Activated CD4-positive, alpha-beta T cell treated with anti-CD3 and anti-CD28 coated beads, Interleukin-2, amount 10 ng/mL, durations not matched to agents 7 days and 5 days (primary cell): ENCODE measurements around the gene CCDC88C. TPM values are rescaled to one million over a fixed set of nuclear protein-coding genes. Genes with fewer than 3 reads are reported as not detected.

Experiments
- CTCF ChIA-PET: fragments of 350-600 bp; sonication (Branson Sonifier 250); formaldehyde crosslinking; loops from one replicate; lab custom pipeline; 2021; ENCODE audit warnings: antibody characterized with exemption; lab: Charles Lee
- POLR2A ChIA-PET: fragments of 350-600 bp; sonication (Branson Sonifier 250); formaldehyde crosslinking; loops from one replicate; lab custom pipeline; 2021; ENCODE audit warnings: antibody characterized with exemption; lab: Charles Lee
- DNase-seq: peaks from one replicate; pipeline ENCODE4 v3.0.0-alpha.2; 2020
- H3K27ac Mint-ChIP-seq: one replicate; pipeline ENCODE4 v1.8.0; 2021; ENCODE audit warnings: mild to moderate bottlenecking, moderate library complexity, mixed read lengths
- H3K27me3 Mint-ChIP-seq: one replicate; pipeline ENCODE4 v1.8.0; 2021; ENCODE audit warnings: mixed read lengths
- H3K36me3 Mint-ChIP-seq: one replicate; pipeline ENCODE4 v1.8.0; 2021; ENCODE audit warnings: low read depth, mixed read lengths
- H3K4me1 Mint-ChIP-seq: one replicate; pipeline ENCODE4 v1.8.0; 2021; ENCODE audit warnings: mixed read lengths
- H3K4me3 Mint-ChIP-seq: one replicate; pipeline ENCODE4 v1.8.0; 2021; ENCODE audit warnings: mild to moderate bottlenecking, moderate library complexity, mixed read lengths
- H3K9me3 Mint-ChIP-seq: one replicate; pipeline ENCODE4 v1.8.0; 2021; ENCODE audit warnings: mixed read lengths
- total RNA-seq, 2 experiments: library from RNA; stranded (reverse); gene quantifications; one replicate each; pipeline ENCODE4 v1.2.3, GENCODE V29; 2021

The CCDC88C gene
- total RNA-seq, 2 experiments from 2014 or later = 187 to 193 TPM

DNA sequence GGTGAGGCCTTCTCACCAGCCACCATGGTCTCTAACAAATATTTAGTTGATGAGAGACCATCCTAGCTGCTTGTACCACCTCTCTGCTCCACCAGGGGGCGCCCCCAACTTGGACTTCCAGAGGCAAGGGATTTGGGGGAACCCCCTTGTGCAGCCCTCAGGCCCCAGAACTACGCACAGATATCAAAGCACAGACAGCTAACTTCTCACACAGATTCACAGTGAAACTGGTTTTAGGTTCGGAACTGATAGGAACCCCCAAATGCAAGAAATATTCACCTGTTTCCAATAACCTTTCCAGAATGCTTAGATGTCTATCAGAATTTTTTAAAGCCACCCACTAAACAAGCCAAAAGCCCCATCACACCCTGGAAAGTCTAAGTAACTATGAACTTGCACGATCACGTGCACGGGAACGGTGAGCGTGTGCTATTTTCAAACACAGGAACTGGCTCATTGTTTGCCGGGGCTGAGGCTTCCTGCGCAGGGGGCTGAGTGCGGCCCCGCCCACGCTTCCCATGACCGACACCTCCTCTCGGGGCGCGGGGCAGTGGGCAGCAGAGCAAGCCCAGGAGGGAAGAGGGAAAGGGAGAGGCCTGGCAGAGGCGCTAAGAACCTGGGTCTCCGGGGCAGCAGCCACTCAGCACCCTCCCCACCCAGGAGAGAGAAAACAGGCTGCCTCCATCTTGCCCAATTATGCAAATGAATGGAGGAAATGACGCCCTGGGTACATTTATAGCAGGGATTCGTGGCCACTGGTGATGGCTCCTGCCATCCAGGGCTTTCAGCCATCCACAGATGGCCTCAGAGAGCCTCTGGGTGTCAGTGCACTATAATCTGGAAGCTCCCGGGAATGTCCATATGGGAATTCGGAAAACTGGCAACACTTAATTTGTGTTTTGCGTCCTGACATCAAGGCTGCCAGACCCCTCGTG lies 93.7 kb downstream of the CCDC88C start:
- CTCF ChIA-PET = interaction anchor here (0.6 to 3.2 kb wide), 38 partner anchors 8 to 155 kb away, joined by 3 to 33 read pairs (median 5); partner anchors contain the start of gene CCDC88C
- Mint-ChIP-seq H3K27ac (peak overlapping the region; percentile 98), H3K36me3 (peaks cover 75% of the 10 kb centered on the region), H3K27me3 (no peaks in the 10 kb centered on the region), H3K9me3 (no peaks in the 10 kb centered on the region), H3K4me3 (peak overlapping the region; percentile 75), H3K4me1 (peaks cover 74% of the 10 kb centered on the region)
- POLR2A ChIA-PET = interaction anchor here (1.1 kb wide), 1 partner anchor 92 kb away, joined by 6 read pairs; no protein-coding TSS in a partner anchor
- peak; percentile 93 for DNase-seq

GRCh38 chr14:91323031-91323430 lies 94.6 kb downstream of the CCDC88C start:
- Mint-ChIP-seq H3K27me3 (no peaks in the 10 kb centered on the region), H3K4me3 (no peak overlapping the region), H3K9me3 (no peaks in the 10 kb centered on the region), H3K36me3 (peaks cover 81% of the 10 kb centered on the region), H3K4me1 (peaks cover 78% of the 10 kb centered on the region), H3K27ac (peak overlapping the region; percentile 98)
- CTCF ChIA-PET = interaction anchor here (0.6 to 3.2 kb wide), 30 partner anchors 8 to 155 kb away, joined by 3 to 33 read pairs (median 5); partner anchors contain the start of gene CCDC88C
- POLR2A ChIA-PET = interaction anchor here (1.1 kb wide), 1 partner anchor 93 kb away, joined by 6 read pairs; no protein-coding TSS in a partner anchor
- no peak for DNase-seq

- Mint-ChIP-seq H3K4me1 (peaks cover 79% of the 10 kb centered on the region), H3K36me3 (peaks cover 82% of the 10 kb centered on the region), H3K27ac (peak overlapping the region; percentile 98), H3K9me3 (no peaks in the 10 kb centered on the region), H3K27me3 (no peaks in the 10 kb centered on the region), H3K4me3 (no peak overlapping the region)
- ChIA-PET POLR2A (no interaction called here), CTCF (interaction anchor here (0.9 to 2.2 kb wide), 8 partner anchors 9 to 105 kb away, joined by 4 to 14 read pairs (median 6); no protein-coding TSS in a partner anchor)
- DNase-seq = no peak
Measured at GRCh38 chr14:91322623-91323022, 95.0 kb downstream of the CCDC88C start.

DNA sequence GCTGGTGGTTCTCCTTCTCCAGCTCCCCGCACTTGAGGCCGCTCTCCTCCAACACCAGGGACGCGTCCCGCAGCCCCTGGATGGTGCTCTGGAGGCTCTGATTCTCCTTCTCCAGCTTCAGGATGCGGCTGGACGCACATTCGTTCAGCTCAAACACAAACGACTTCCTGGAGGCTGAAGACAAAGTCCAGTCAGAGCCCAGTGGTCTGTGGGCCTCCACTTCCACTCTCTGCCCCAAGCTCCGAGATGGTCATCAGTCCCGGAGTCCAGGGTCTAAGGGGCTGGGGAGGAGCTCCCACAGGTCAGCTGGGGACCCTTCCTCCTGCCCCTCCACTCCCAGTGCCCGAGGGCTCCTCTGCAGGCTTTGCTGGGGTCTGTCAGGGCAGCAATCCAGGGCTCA lies 96.5 kb downstream of the CCDC88C start:
- H3K27me3 Mint-ChIP-seq = no peaks in the 10 kb centered on the region
- no peak for DNase-seq
- H3K9me3 Mint-ChIP-seq = no peaks in the 10 kb centered on the region
- no peak overlapping the region for H3K27ac Mint-ChIP-seq
- H3K4me3 Mint-ChIP-seq = no peak overlapping the region
- peaks cover 87% of the 10 kb centered on the region for H3K36me3 Mint-ChIP-seq
- ChIA-PET POLR2A (no interaction called here), CTCF (interaction anchor here (1.0 to 1.3 kb wide), 3 partner anchors 22 to 98 kb away, joined by 3 read pairs; no protein-coding TSS in a partner anchor)
- peaks cover 84% of the 10 kb centered on the region for H3K4me1 Mint-ChIP-seq

DNA sequence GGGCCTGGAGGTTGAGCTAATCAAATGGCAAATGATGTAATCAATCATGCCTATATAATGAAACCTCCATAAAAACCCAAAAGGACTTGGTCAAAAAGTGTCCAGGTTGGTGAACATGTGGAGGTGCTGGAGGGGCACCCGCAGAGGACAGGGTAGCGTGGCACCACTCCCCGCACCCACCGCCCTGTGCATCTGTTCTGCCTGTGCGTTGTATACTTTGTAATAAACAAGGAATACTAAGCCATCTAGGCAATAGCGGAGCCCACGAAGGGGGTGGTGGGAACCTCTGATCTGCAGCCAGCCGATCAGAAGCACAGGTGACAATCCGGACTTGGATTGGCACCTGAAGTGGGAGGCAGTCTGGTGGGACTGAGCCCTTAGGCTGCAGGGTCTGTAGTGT lies 97.4 kb downstream of the CCDC88C start:
- no peaks in the 10 kb centered on the region for H3K9me3 Mint-ChIP-seq
- H3K27me3 Mint-ChIP-seq = no peaks in the 10 kb centered on the region
- H3K36me3 Mint-ChIP-seq = peaks cover 87% of the 10 kb centered on the region
- POLR2A ChIA-PET = interaction anchor here (0.6 kb wide), 1 partner anchor 252 kb away, joined by 4 read pairs; no protein-coding TSS in a partner anchor
- no peak for DNase-seq
- H3K4me1 Mint-ChIP-seq = peaks cover 84% of the 10 kb centered on the region
- peak overlapping the region; percentile 50 for H3K27ac Mint-ChIP-seq
- CTCF ChIA-PET = interaction anchor here (0.6 to 1.6 kb wide), 4 partner anchors 8 to 80 kb away, joined by 3 read pairs; no protein-coding TSS in a partner anchor
- no peak overlapping the region for H3K4me3 Mint-ChIP-seq

DNA sequence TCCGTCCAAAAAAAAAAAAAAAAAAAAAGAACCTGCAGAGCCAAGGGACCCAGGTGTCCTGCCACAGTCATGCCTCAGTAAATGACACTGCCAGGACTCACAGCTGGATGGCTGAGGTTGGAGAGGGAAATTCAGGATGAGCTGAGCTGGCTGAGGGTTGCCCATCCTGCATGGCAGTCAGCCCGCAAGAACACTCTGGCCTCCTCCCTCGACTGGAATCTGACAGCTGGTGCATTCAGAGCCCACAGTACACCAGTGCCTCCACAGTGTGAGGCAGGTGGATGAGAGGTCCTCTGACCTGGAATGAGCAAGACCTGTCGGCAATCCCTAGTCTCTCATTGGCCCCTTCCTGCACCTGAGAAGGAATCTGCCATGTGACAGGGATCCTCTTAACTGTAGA lies 98.7 kb downstream of the CCDC88C start:
- peaks cover 84% of the 10 kb centered on the region for H3K4me1 Mint-ChIP-seq
- no peak for DNase-seq
- H3K9me3 Mint-ChIP-seq = no peaks in the 10 kb centered on the region
- POLR2A ChIA-PET = no interaction called here
- peak overlapping the region; percentile 63 for H3K27ac Mint-ChIP-seq
- no peaks in the 10 kb centered on the region for H3K27me3 Mint-ChIP-seq
- CTCF ChIA-PET = interaction anchor here (0.6 to 1.6 kb wide), 4 partner anchors 8 to 107 kb away, joined by 3 to 4 read pairs (median 3); no protein-coding TSS in a partner anchor
- H3K36me3 Mint-ChIP-seq = peaks cover 86% of the 10 kb centered on the region
- no peak overlapping the region for H3K4me3 Mint-ChIP-seq

- CTCF ChIA-PET = interaction anchor here (0.6 to 1.8 kb wide), 9 partner anchors 11 to 648 kb away, joined by 3 to 13 read pairs (median 4); no protein-coding TSS in a partner anchor
- Mint-ChIP-seq H3K9me3 (no peaks in the 10 kb centered on the region), H3K36me3 (peaks cover 87% of the 10 kb centered on the region), H3K4me1 (peaks cover 85% of the 10 kb centered on the region), H3K4me3 (peak overlapping the region; percentile 66), H3K27ac (peak overlapping the region; percentile 94), H3K27me3 (no peaks in the 10 kb centered on the region)
- peak; percentile 85 for DNase-seq
- POLR2A ChIA-PET = interaction anchor here (0.6 to 1.3 kb wide), 2 partner anchors 100 to 1379 kb away, joined by 3 read pairs; partner anchors contain the start of gene CCDC88C
Measured at GRCh38 chr14:91317381-91318308, 100.0 kb downstream of the CCDC88C start.

DNA sequence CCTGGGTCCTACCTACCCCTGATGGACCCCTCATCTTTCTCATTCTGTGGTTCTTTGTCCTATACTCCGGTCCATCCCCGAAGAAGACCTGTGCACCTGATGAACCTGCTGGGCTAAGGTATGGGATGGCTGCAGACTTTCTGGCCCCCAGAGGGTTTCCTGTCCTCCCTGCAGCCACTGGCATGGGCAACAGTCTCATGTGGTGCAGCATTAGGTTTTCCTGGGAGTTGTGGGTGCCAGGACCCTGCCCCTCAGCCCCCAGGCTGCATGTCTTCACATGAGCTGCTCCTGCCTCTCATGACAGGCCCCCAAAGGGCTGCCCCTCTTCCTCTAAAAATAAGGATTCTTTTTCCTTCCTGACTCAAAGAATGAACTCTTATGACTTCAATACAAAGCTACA lies 100.9 kb downstream of the CCDC88C start:
- H3K4me3 Mint-ChIP-seq = peak overlapping the region; percentile 66
- peak overlapping the region; percentile 94 for H3K27ac Mint-ChIP-seq
- POLR2A ChIA-PET = no interaction called here
- peaks cover 90% of the 10 kb centered on the region for H3K36me3 Mint-ChIP-seq
- no peaks in the 10 kb centered on the region for H3K27me3 Mint-ChIP-seq
- H3K4me1 Mint-ChIP-seq = peaks cover 84% of the 10 kb centered on the region
- H3K9me3 Mint-ChIP-seq = no peaks in the 10 kb centered on the region
- CTCF ChIA-PET = interaction anchor here (1.3 to 1.8 kb wide), 5 partner anchors 12 to 111 kb away, joined by 3 to 13 read pairs (median 5); no protein-coding TSS in a partner anchor
- no peak for DNase-seq

- Mint-ChIP-seq H3K27ac (peak overlapping the region; percentile 94), H3K4me3 (peak overlapping the region; percentile 74), H3K9me3 (no peaks in the 10 kb centered on the region), H3K27me3 (no peaks in the 10 kb centered on the region), H3K4me1 (peaks cover 90% of the 10 kb centered on the region), H3K36me3 (peaks cover 94% of the 10 kb centered on the region)
- ChIA-PET POLR2A (no interaction called here), CTCF (interaction anchor here (0.6 to 2.1 kb wide), 7 partner anchors 7 to 159 kb away, joined by 3 to 12 read pairs (median 3); partner anchors contain the start of gene CCDC88C)
- DNase-seq = peak; percentile 91
Measured at GRCh38 chr14:91315844-91316267, 101.8 kb downstream of the CCDC88C start.

DNA sequence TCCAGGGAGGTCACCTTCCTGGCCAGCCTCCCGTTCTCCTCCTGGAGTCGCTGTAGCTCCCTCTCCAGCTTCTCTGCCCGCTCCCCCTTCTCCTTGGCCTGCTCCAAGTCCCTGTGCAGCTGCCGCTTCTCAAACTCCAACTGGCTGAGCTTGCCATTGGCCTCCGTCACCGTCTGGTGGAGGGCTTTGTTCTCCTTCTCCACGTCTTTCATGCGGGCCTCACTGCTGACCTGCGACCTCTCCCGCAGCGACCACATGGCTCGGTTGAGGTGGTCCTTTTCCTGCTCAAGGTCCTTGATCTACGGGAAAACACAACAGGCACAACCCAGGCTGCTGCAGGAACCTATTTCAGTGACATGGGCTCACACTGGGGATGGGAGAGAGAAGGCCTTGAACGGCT lies 103.8 kb downstream of the CCDC88C start:
- peaks cover 89% of the 10 kb centered on the region for H3K4me1 Mint-ChIP-seq
- peaks cover 91% of the 10 kb centered on the region for H3K36me3 Mint-ChIP-seq
- no peaks in the 10 kb centered on the region for H3K27me3 Mint-ChIP-seq
- H3K4me3 Mint-ChIP-seq = peak overlapping the region; percentile 65
- POLR2A ChIA-PET = no interaction called here
- H3K9me3 Mint-ChIP-seq = no peaks in the 10 kb centered on the region
- no peak for DNase-seq
- H3K27ac Mint-ChIP-seq = peak overlapping the region; percentile 86
- CTCF ChIA-PET = interaction anchor here (0.6 to 1.8 kb wide), 7 partner anchors 8 to 410 kb away, joined by 3 to 8 read pairs (median 4); no protein-coding TSS in a partner anchor

GRCh38 chr14:91313154-91313850 lies 104.3 kb downstream of the CCDC88C start:
- H3K4me3 Mint-ChIP-seq = peak overlapping the region; percentile 65
- POLR2A ChIA-PET = no interaction called here

More at GRCh38 chr14:91313154-91313850, 104.3 kb downstream of the CCDC88C start:
- DNase-seq = no peak
- Mint-ChIP-seq H3K27ac (peak overlapping the region; percentile 86), H3K27me3 (no peaks in the 10 kb centered on the region), H3K36me3 (peaks cover 91% of the 10 kb centered on the region), H3K4me1 (peaks cover 87% of the 10 kb centered on the region), H3K9me3 (no peaks in the 10 kb centered on the region)
- CTCF ChIA-PET = interaction anchor here (0.6 to 1.8 kb wide), 8 partner anchors 8 to 409 kb away, joined by 3 to 8 read pairs (median 4); no protein-coding TSS in a partner anchor
